K562 (cell line): ENCODE measurements around the gene RCBTB1. TPM values are rescaled to one million over a fixed set of nuclear protein-coding genes. Genes with fewer than 3 reads are reported as not detected.

Source experiments
- DDX20 ChIP-seq: fragments of 450-650 bp; IDR thresholded peaks from 2 replicates; pipeline ENCODE4 v1.6.1; 2016; ENCODE audit warnings: missing genetic modification characterization, low read depth, mild to moderate bottlenecking, missing compliant biosample characterization, moderate library complexity
- E2F6 ChIP-seq, 2 experiments: IDR thresholded peaks; 2 replicates each; pipeline ENCODE4 v1.6.1; 2011; ENCODE audit warnings: borderline replicate concordance in 1 of 2, control low read depth in 1 of 2, low read depth in 1 of 2, low read length in 1 of 2, mild to moderate bottlenecking in 1 of 2, mixed read lengths in 1 of 2, moderate library complexity in 1 of 2; ENCODE audit not compliant: insufficient read depth in 1 of 2, insufficient read length in 1 of 2, poor library complexity in 1 of 2, severe bottlenecking in 1 of 2; ENCODE audit errors: extremely low read depth in 1 of 2
- HDAC1 ChIP-seq, 2 experiments: fragments of 450-650 bp; IDR thresholded peaks; 2 replicates each; pipeline ENCODE4 v1.6.1; 2016 to 2017; ENCODE audit warnings: inconsistent platforms in 1 of 2, mild to moderate bottlenecking in 1 of 2, moderate library complexity in 1 of 2
- HNRNPL ChIP-seq: fragments of 200-400 bp; formaldehyde crosslinking; IDR thresholded peaks from 2 replicates; pipeline ENCODE4 v1.6.1; 2017; ENCODE audit warnings: low read depth, mild to moderate bottlenecking, low read length
- MITF ChIP-seq: IDR thresholded peaks from 2 replicates; pipeline ENCODE4 v1.6.1; 2014; ENCODE audit warnings: antibody characterized with exemption
- MNT ChIP-seq, 2 experiments: fragments of 450-650 bp; conservative IDR thresholded peaks; 2 replicates each; pipeline ENCODE4 v1.6.1; 2017; ENCODE audit warnings: mild to moderate bottlenecking in 2 of 2, moderate library complexity in 2 of 2
- PHF8 ChIP-seq: fragments of 200-600 bp; sonication (generic); IDR thresholded peaks from 2 replicates; pipeline ENCODE4 v1.6.1; 2012; ENCODE audit warnings: mixed run types, mild to moderate bottlenecking, inconsistent platforms, low read length, moderate library complexity, borderline replicate concordance
- POLR2A ChIP-seq: fragments of 450-650 bp; conservative IDR thresholded peaks from 2 replicates; pipeline ENCODE4 v1.6.1; 2016
- RBBP5 ChIP-seq: fragments of 200-600 bp; sonication (generic); IDR thresholded peaks from 2 replicates; pipeline ENCODE4 v1.6.1; 2012; ENCODE audit warnings: borderline replicate concordance, mild to moderate bottlenecking, low read length, control low read depth, inconsistent platforms; ENCODE audit not compliant: insufficient read depth, poor library complexity, severe bottlenecking
- RCOR1 ChIP-seq, 2 experiments: IDR thresholded peaks; 2 replicates each; pipeline ENCODE4 v1.6.1; 2012; ENCODE audit warnings: low read depth in 2 of 2, low read length in 2 of 2, borderline replicate concordance in 1 of 2, improper control_type of control experiment in 1 of 2
- SIN3B ChIP-seq: fragments of 450-650 bp; IDR thresholded peaks from 2 replicates; pipeline ENCODE4 v1.6.1; 2017; ENCODE audit warnings: low read depth, mild to moderate bottlenecking, moderate library complexity
- TOE1 ChIP-seq, 2 experiments: fragments of 450-650 bp in 1 of 2; sonication (generic) in 1 of 2; formaldehyde crosslinking in 1 of 2; IDR thresholded peaks; 2 replicates each; pipeline versions ENCODE4 v1.7.1 to v1.8.0; 2016 to 2022; ENCODE audit warnings: borderline replicate concordance in 2 of 2, mild to moderate bottlenecking in 2 of 2, antibody characterized with exemption in 1 of 2, inconsistent platforms in 1 of 2, low read depth in 1 of 2, missing genetic modification reagents in 1 of 2, moderate library complexity in 1 of 2
- USF2 ChIP-seq: sonication (generic); formaldehyde crosslinking; IDR thresholded peaks from 2 replicates; pipeline ENCODE4 v1.5.0; 2020; ENCODE audit warnings: missing genetic modification reagents
- ZFX ChIP-seq: sonication (generic); formaldehyde crosslinking; IDR thresholded peaks from 2 replicates; pipeline ENCODE4 v1.8.0; 2022; ENCODE audit warnings: mild to moderate bottlenecking, missing genetic modification reagents, moderate library complexity
- ZMIZ1 ChIP-seq, 2 experiments: fragments of 150-350 bp in 1 of 2; IDR thresholded peaks; 2 replicates each; pipeline ENCODE4 v1.6.1; 2012 to 2016; ENCODE audit warnings: low read depth in 2 of 2, low read length in 2 of 2, mild to moderate bottlenecking in 1 of 2, moderate library complexity in 1 of 2
- polyA plus RNA-seq, 8 experiments: library from polyadenylated mRNA; depleted of rRNA in 4 of 8; stranded (reverse) in 5 of 8; unstranded in 3 of 8; fragments of >200 nt; fragmentation: Nextera tagmentation in 2 of 8; fragmentation: Illumina TruSeq in 1 of 8; extraction: Ambion mirVana in 2 of 8; extraction: Trizol in 1 of 8; gene quantifications; 2 replicates each; pipeline versions ENCODE4 v1.2.1 to v1.2.3, GENCODE V29; 2011 to 2014; ENCODE audit warnings: inconsistent platforms in 1 of 8, missing spikeins in 1 of 8
- total RNA-seq, 7 experiments: library from RNA; depleted of rRNA in 6 of 7; stranded (reverse); fragments of >200 nt in 6 of 7; fragmentation: Illumina TruSeq in 2 of 7; extraction: Trizol in 2 of 7; gene quantifications; 2 replicates each; pipeline versions ENCODE4 v1.2.1 to v1.2.3, GENCODE V29; 2011 to 2021; ENCODE audit warnings: low replicate concordance in 1 of 7

The RCBTB1 gene
- total and polyA plus RNA-seq, 9 of the 15 experiments (the other 6 are each of a cell fraction or from before 2014, with no cell fraction given) = 4.0 to 11.3 (median 8.4) TPM

- TF ChIP-seq ZMIZ1 (IDR thresholded peaks at IDR 0.05; ENCODE audit: low read depth in 2 of 2, low read length in 2 of 2) = no peak
- TF ChIP-seq MITF = no peak
- TF ChIP-seq RBBP5 = peak; percentile 92
- TF ChIP-seq PHF8 = peak; percentile 75; the same call in 1 of the 2 replicates
- peak; percentile 65 to 91 for TF ChIP-seq E2F6 (IDR thresholded peaks at IDR 0.05; ENCODE audit: borderline replicate concordance in 1 of 2, extremely low read depth in 1 of 2, insufficient read depth in 1 of 2, insufficient read length in 1 of 2, low read depth in 1 of 2, low read length in 1 of 2, poor library complexity in 1 of 2, severe bottlenecking in 1 of 2)
- peak; percentile 77; the same call in 1 of the 2 replicates for TF ChIP-seq TOE1 (IDR thresholded peaks at IDR 0.05; ENCODE audit: borderline replicate concordance)
- no peak for TF ChIP-seq TOE1 (CRISPR knock-in tag; IDR thresholded peaks at IDR 0.05; ENCODE audit: borderline replicate concordance, low read depth)
- TF ChIP-seq HDAC1 (IDR thresholded peaks at IDR 0.05) = 0 out of 4 replicates have a peak, but pooled peaks of 1 of the 2 experiments have one; percentile 41
- peak; percentile 82 for TF ChIP-seq ZFX (CRISPR knock-in tag)
- TF ChIP-seq HNRNPL = peak; percentile 40; the same call in 1 of the 2 replicates
- TF ChIP-seq MNT (conservative IDR thresholded peaks at IDR 0.05) = peak in 1 of 2 experiments; percentile 67; a peak in 2 of 4 replicates
- peak in 1 of 2 experiments; percentile 43; a peak in 1 of 4 replicates for TF ChIP-seq RCOR1 (IDR thresholded peaks at IDR 0.05; ENCODE audit: borderline replicate concordance in 1 of 2, low read depth in 2 of 2, low read length in 2 of 2)
- no peak for TF ChIP-seq DDX20
- peak; percentile 93 for TF ChIP-seq USF2 (CRISPR knock-in tag)
- TF ChIP-seq POLR2A = peak; percentile 34
- TF ChIP-seq SIN3B = peak; percentile 83
These were observed at the start of gene RCBTB1 (continued) for GRCh38 chr13:49585220-49586157.
